RPMI7951 (cell line): ENCODE data around the gene MAPK11. TPM values are rescaled to one million over a fixed set of nuclear protein-coding genes. Genes with fewer than 3 reads are reported as not detected.
A peak's percentile ranks its signal among the peaks of the same experiment; 100 is the strongest.

Experiments used
- DNase-seq: peaks from one replicate; pipeline ENCODE4 v3.0.0-alpha.2; 2012; ENCODE audit warnings: low read depth
- total RNA-seq: library from RNA; depleted of rRNA; stranded (reverse); fragments of >200 nt; shearing (Covaris generic); gene quantifications from 2 replicates; pipeline ENCODE4 v1.2.3, GENCODE V29; 2014

MAPK11 gene
- total RNA-seq, 1 experiment from 2014 or later = 1.8 TPM

GRCh38 chr22:50249341-50250248 lies 20.6 kb downstream of the MAPK11 start:
- DNase-seq = no peak

- DNase-seq = no peak
Measured at GRCh38 chr22:50248196-50249081, 21.7 kb downstream of the MAPK11 start.

GRCh38 chr22:50247748-50248147 lies 22.4 kb downstream of the MAPK11 start:
- DNase-seq = no peak

GRCh38 chr22:50246242-50247175 lies 23.7 kb downstream of the MAPK11 start:
- no peak for DNase-seq

- no peak for DNase-seq
Measured at GRCh38 chr22:50245214-50246072, 24.7 kb downstream of the MAPK11 start.

GRCh38 chr22:50244420-50245213 lies 25.6 kb downstream of the MAPK11 start, which contains the start of gene TUBGCP6:
Gene TUBGCP6 (minus strand): TSS chr22:50245023. CDS start chr22:50244459, 564 bp downstream.
- peak; percentile 89 for DNase-seq

GRCh38 chr22:50243685-50244419 lies 26.3 kb downstream of the MAPK11 start:
- no peak for DNase-seq

GRCh38 chr22:50242406-50242949 lies 27.7 kb downstream of the MAPK11 start:
- no peak for DNase-seq

GRCh38 chr22:50238755-50239154 lies 31.4 kb downstream of the MAPK11 start:
- DNase-seq = no peak

- no peak for DNase-seq
Measured at GRCh38 chr22:50236731-50237409, 33.3 kb downstream of the MAPK11 start.

- no peak for DNase-seq
Measured at GRCh38 chr22:50233223-50233622, 37.0 kb downstream of the MAPK11 start.

GRCh38 chr22:50232481-50233151 lies 37.6 kb downstream of the MAPK11 start:
- DNase-seq = no peak

- DNase-seq = no peak
Measured at GRCh38 chr22:50229370-50229769, 40.8 kb downstream of the MAPK11 start.

- no peak for DNase-seq
Measured at GRCh38 chr22:50228366-50228765, 41.8 kb downstream of the MAPK11 start.

- no peak for DNase-seq
Measured at GRCh38 chr22:50227579-50228215, 42.5 kb downstream of the MAPK11 start.

- DNase-seq = no peak
Measured at GRCh38 chr22:50226875-50227165, 43.4 kb downstream of the MAPK11 start.
